OCI-LY1 (cell line): ENCODE measurements around the gene TAGLN3.

Experiments
- H2AFZ ChIP-seq: fragments of 200-600 bp; sonication (generic), shearing (Covaris generic); 2 replicates; pipeline ENCODE4 v1.6.0; 2014; ENCODE audit warnings: antibody characterized with exemption, mild to moderate bottlenecking, low read length
- H3F3A ChIP-seq: fragments of 200-600 bp; sonication (generic), shearing (Covaris generic); 2 replicates; pipeline ENCODE4 v1.6.0; 2014; ENCODE audit warnings: mild to moderate bottlenecking, antibody characterized with exemption, low read length, moderate library complexity; ENCODE audit not compliant: insufficient read depth
- H3K27ac ChIP-seq: fragments of 200-600 bp; sonication (generic); 2 replicates; pipeline ENCODE4 v1.5.1; 2014; ENCODE audit warnings: low read length, mixed run types, mild to moderate bottlenecking, low read depth; ENCODE audit not compliant: poor library complexity, severe bottlenecking
- H3K27me3 ChIP-seq: fragments of 200-600 bp; sonication (generic); 2 replicates; pipeline ENCODE4 v1.6.0; 2014; ENCODE audit warnings: antibody characterized with exemption, mild to moderate bottlenecking, low read length, moderate library complexity; ENCODE audit not compliant: insufficient read depth
- H3K36me3 ChIP-seq: fragments of 200-600 bp; sonication (generic); 2 replicates; pipeline ENCODE4 v1.6.1; 2014; ENCODE audit warnings: mild to moderate bottlenecking, antibody characterized with exemption, low read length, moderate library complexity, mixed read lengths; ENCODE audit not compliant: insufficient read depth
- H3K4me1 ChIP-seq: fragments of 200-600 bp; sonication (generic); 2 replicates; pipeline ENCODE4 v1.5.1; 2014; ENCODE audit warnings: mild to moderate bottlenecking, low read length, moderate library complexity; ENCODE audit not compliant: insufficient read depth, severe bottlenecking
- H3K4me2 ChIP-seq: fragments of 200-600 bp; sonication (generic), shearing (Covaris generic); 2 replicates; pipeline ENCODE4 v1.6.1; 2014; ENCODE audit warnings: low read length
- H3K4me3 ChIP-seq: fragments of 200-600 bp; sonication (generic); 2 replicates; pipeline ENCODE4 v1.5.1; 2014; ENCODE audit warnings: low read length, low read depth, mild to moderate bottlenecking, mixed read lengths; ENCODE audit not compliant: poor library complexity, severe bottlenecking
- H3K79me2 ChIP-seq: fragments of 200-600 bp; shearing (Covaris generic); 2 replicates; pipeline ENCODE4 v1.6.1; 2016; ENCODE audit warnings: mixed run types, low read length, mixed read lengths; ENCODE audit not compliant: insufficient read depth
- H3K9ac ChIP-seq: fragments of 200-600 bp; sonication (generic), shearing (Covaris generic); 2 replicates; pipeline ENCODE4 v1.6.1; 2014; ENCODE audit warnings: mild to moderate bottlenecking, low read length, mixed read lengths
- H3K9me2 ChIP-seq: fragments of 200-600 bp; sonication (generic), shearing (Covaris generic); 2 replicates; pipeline ENCODE4 v1.6.1; 2014; ENCODE audit warnings: low read depth, mild to moderate bottlenecking, low read length, mixed read lengths
- H3K9me3 ChIP-seq: fragments of 200-600 bp; shearing (Covaris generic); 2 replicates; pipeline ENCODE4 v1.6.1; 2014; ENCODE audit warnings: low read length, mixed read lengths
- H4K20me1 ChIP-seq: fragments of 200-600 bp; sonication (generic), shearing (Covaris generic); 2 replicates; pipeline ENCODE4 v1.6.0; 2016; ENCODE audit warnings: mild to moderate bottlenecking, low read length; ENCODE audit not compliant: insufficient read depth
- CTCF ChIP-seq: fragments of 200-600 bp; sonication (generic), shearing (Covaris generic); IDR thresholded peaks from 2 replicates; pipeline ENCODE4 v1.5.1; 2017; ENCODE audit warnings: mild to moderate bottlenecking, antibody characterized with exemption, low read length, moderate library complexity, mixed read lengths
- EZH2 ChIP-seq: fragments of 200-600 bp; sonication (generic), shearing (Covaris generic); IDR thresholded peaks from 2 replicates; pipeline ENCODE4 v1.8.0; 2017; ENCODE audit warnings: borderline replicate concordance, mixed run types, mild to moderate bottlenecking, antibody characterized with exemption, low read length, moderate library complexity, mixed read lengths

The TAGLN3 gene

GRCh38 chr3:112048911-112049310, 50.2 kb downstream of the TAGLN3 start:
- no peaks in the 10 kb centered on the region for H3K9me3 ChIP-seq
- no peak overlapping the region for H2AFZ ChIP-seq
- H3F3A ChIP-seq, result no peaks in the 10 kb centered on the region
- TF ChIP-seq EZH2 (no peak), CTCF (no peak)
- H3K9me2 ChIP-seq, result no peaks in the 10 kb centered on the region
- no peaks in the 10 kb centered on the region for H3K36me3 ChIP-seq
- H3K9ac ChIP-seq, result no peak overlapping the region
- no peaks in the 10 kb centered on the region for H3K4me1 ChIP-seq
- H3K27me3 ChIP-seq, result no peaks in the 10 kb centered on the region
- H3K27ac ChIP-seq, result no peak overlapping the region
- H3K79me2 ChIP-seq, result no peaks in the 10 kb centered on the region
- H4K20me1 ChIP-seq, result no peaks in the 10 kb centered on the region
- no peak overlapping the region for H3K4me3 ChIP-seq
- H3K4me2 ChIP-seq, result no peak overlapping the region

- no peaks in the 10 kb centered on the region for H3K9me3 ChIP-seq
- H3K27ac ChIP-seq, result no peak overlapping the region
- no peaks in the 10 kb centered on the region for H4K20me1 ChIP-seq
- no peak for TF ChIP-seq EZH2
- TF ChIP-seq CTCF, result no peak
- H2AFZ ChIP-seq, result no peak overlapping the region
- H3K9ac ChIP-seq, result no peak overlapping the region
- no peaks in the 10 kb centered on the region for H3K79me2 ChIP-seq
- H3K4me1 ChIP-seq, result no peaks in the 10 kb centered on the region
- H3K4me3 ChIP-seq, result no peak overlapping the region
- H3K9me2 ChIP-seq, result no peaks in the 10 kb centered on the region
- H3K4me2 ChIP-seq, result no peak overlapping the region
- no peaks in the 10 kb centered on the region for H3K36me3 ChIP-seq
- no peaks in the 10 kb centered on the region for H3F3A ChIP-seq
- no peaks in the 10 kb centered on the region for H3K27me3 ChIP-seq
Observed at GRCh38 chr3:112053229-112053628, 54.5 kb downstream of the TAGLN3 start.

- H3K79me2 ChIP-seq, result no peaks in the 10 kb centered on the region
- no peak overlapping the region for H3K9ac ChIP-seq
- no peaks in the 10 kb centered on the region for H3K4me1 ChIP-seq
- H3K27me3 ChIP-seq, result no peaks in the 10 kb centered on the region
- no peaks in the 10 kb centered on the region for H3F3A ChIP-seq
- H2AFZ ChIP-seq, result no peak overlapping the region
- H4K20me1 ChIP-seq, result no peaks in the 10 kb centered on the region
- no peaks in the 10 kb centered on the region for H3K9me2 ChIP-seq
- no peak overlapping the region for H3K4me2 ChIP-seq
- H3K27ac ChIP-seq, result no peak overlapping the region
- TF ChIP-seq EZH2 (no peak), CTCF (no peak)
- no peaks in the 10 kb centered on the region for H3K36me3 ChIP-seq
- no peaks in the 10 kb centered on the region for H3K9me3 ChIP-seq
- H3K4me3 ChIP-seq, result no peak overlapping the region
Observed at GRCh38 chr3:112056451-112056929, 57.8 kb downstream of the TAGLN3 start.
